Mesendoderm (in vitro differentiated cells): ENCODE data around the gene SPOCK1.
"Not testable (repeated sequence)": the region's sequence is repeated elsewhere in the genome, so short reads cannot be mapped to it uniquely, and the experiment has no call there.

Source experiments
- DNase-seq: peaks from one replicate; pipeline ENCODE4 v3.0.0; 2013
- H2AK5ac ChIP-seq: 2 replicates; pipeline ENCODE4 v1.6.1; 2013; ENCODE audit warnings: low read length, inconsistent platforms
- H2BK120ac ChIP-seq: 2 replicates; pipeline ENCODE4 v1.6.1; 2013; ENCODE audit warnings: low read depth, mild to moderate bottlenecking, low read length, moderate library complexity, mixed read lengths
- H2BK15ac ChIP-seq: replicated peaks from 2 replicates; pipeline ENCODE4 v1.6.1; 2013; ENCODE audit warnings: low read depth, mild to moderate bottlenecking, moderate library complexity
- H2BK5ac ChIP-seq: 2 replicates; pipeline ENCODE4 v1.6.1; 2013; ENCODE audit warnings: low read length, inconsistent platforms
- H3K18ac ChIP-seq: 2 replicates; pipeline ENCODE4 v1.6.1; 2013; ENCODE audit warnings: mild to moderate bottlenecking, low read length, mixed read lengths
- H3K23ac ChIP-seq: one replicate; pipeline ENCODE4 v1.6.1; 2013; ENCODE audit warnings: low read length
- H3K27ac ChIP-seq: 2 replicates; pipeline ENCODE4 v1.5.1; 2013; ENCODE audit warnings: low read depth, mild to moderate bottlenecking, inconsistent platforms, low read length, moderate library complexity
- H3K27me3 ChIP-seq: 2 replicates; pipeline ENCODE4 v1.6.1; 2013; ENCODE audit warnings: low read length, control low read depth, mild to moderate bottlenecking, inconsistent platforms; ENCODE audit not compliant: insufficient read depth, poor library complexity
- H3K36me3 ChIP-seq: 2 replicates; pipeline ENCODE4 v1.6.1; 2013; ENCODE audit warnings: low read length, inconsistent platforms; ENCODE audit not compliant: control insufficient read depth, insufficient read depth
- H3K4ac ChIP-seq: one replicate; pipeline ENCODE4 v1.6.1; 2013; ENCODE audit warnings: low read depth, mild to moderate bottlenecking, low read length, moderate library complexity
- H3K4me1 ChIP-seq: 2 replicates; pipeline ENCODE4 v1.6.1; 2013; ENCODE audit warnings: low read depth, low read length, inconsistent platforms; ENCODE audit not compliant: control insufficient read depth
- H3K4me2 ChIP-seq: 2 replicates; pipeline ENCODE4 v1.6.1; 2013; ENCODE audit warnings: low read length
- H3K4me3 ChIP-seq: 2 replicates; pipeline ENCODE4 v1.5.1; 2013; ENCODE audit warnings: mild to moderate bottlenecking, low read length
- H3K56ac ChIP-seq: one replicate; pipeline ENCODE4 v1.6.1; 2013; ENCODE audit warnings: low read length
- H3K79me1 ChIP-seq: 2 replicates; pipeline ENCODE4 v1.6.1; 2013; ENCODE audit warnings: low read length, inconsistent platforms
- H3K79me2 ChIP-seq: 2 replicates; pipeline ENCODE4 v1.6.1; 2013; ENCODE audit warnings: mild to moderate bottlenecking, low read length; ENCODE audit not compliant: control insufficient read depth, insufficient read depth
- H3K9ac ChIP-seq: 2 replicates; pipeline ENCODE4 v1.6.1; 2013; ENCODE audit warnings: low read length, inconsistent platforms
- H4K5ac ChIP-seq: one replicate; pipeline ENCODE4 v1.6.1; 2013; ENCODE audit warnings: low read length
- H4K8ac ChIP-seq: one replicate; pipeline ENCODE4 v1.6.1; 2013; ENCODE audit warnings: low read depth, mild to moderate bottlenecking, control low read depth, low read length, moderate library complexity
- WGBS: extraction: QIAGEN DNeasy Blood & Tissue Kit; methylation state at CpG from one replicate; pipeline ENCODE4 v1.1.7; 2013; ENCODE audit warnings: low lambda C conversion rate, missing lambda C conversion rate; ENCODE audit not compliant: insufficient coverage; ENCODE audit errors: extremely low coverage; 5-methylcytosine and 5-hydroxymethylcytosine counted together

SPOCK1 gene

GRCh38 chr5:137263371-137264005 is 235.6 kb downstream of the SPOCK1 start:
- Histone ChIP-seq H3K79me2 (no peaks in the 10 kb centered on the region), H3K27me3 (no peaks in the 10 kb centered on the region), H2BK15ac (no peak overlapping the region), H3K4me3 (no peak overlapping the region), H3K4me2 (no peak overlapping the region), H3K4me1 (no peaks in the 10 kb centered on the region), H3K56ac (no peak overlapping the region), H3K9ac (no peak overlapping the region), H4K8ac (no peak overlapping the region), H3K18ac (no peak overlapping the region), H3K79me1 (no peaks in the 10 kb centered on the region), H2BK120ac (no peak overlapping the region), H2BK5ac (no peak overlapping the region), H3K36me3 (no peaks in the 10 kb centered on the region), H3K4ac (no peak overlapping the region), H3K27ac (no peak overlapping the region), H4K5ac (no peak overlapping the region), H3K23ac (no peak overlapping the region), H2AK5ac (no peak overlapping the region)
- no CpG with 5 or more reads among the region's 5 CpGs for WGBS
- no peak for DNase-seq

- Histone ChIP-seq H3K36me3 (no peaks in the 10 kb centered on the region), H3K4ac (no peak overlapping the region), H3K56ac (no peak overlapping the region), H3K18ac (no peak overlapping the region), H2BK15ac (no peak overlapping the region), H4K5ac (no peak overlapping the region), H3K79me1 (no peaks in the 10 kb centered on the region), H3K4me2 (no peak overlapping the region), H2BK120ac (no peak overlapping the region), H3K9ac (no peak overlapping the region), H3K79me2 (no peaks in the 10 kb centered on the region), H3K27ac (no peak overlapping the region), H3K27me3 (no peaks in the 10 kb centered on the region), H4K8ac (no peak overlapping the region), H3K4me3 (no peak overlapping the region), H3K23ac (no peak overlapping the region), H3K4me1 (no peaks in the 10 kb centered on the region), H2BK5ac (no peak overlapping the region), H2AK5ac (no peak overlapping the region)
- no peak for DNase-seq
These were observed 236.3 kb downstream of the SPOCK1 start for GRCh38 chr5:137262818-137263217.

DNA sequence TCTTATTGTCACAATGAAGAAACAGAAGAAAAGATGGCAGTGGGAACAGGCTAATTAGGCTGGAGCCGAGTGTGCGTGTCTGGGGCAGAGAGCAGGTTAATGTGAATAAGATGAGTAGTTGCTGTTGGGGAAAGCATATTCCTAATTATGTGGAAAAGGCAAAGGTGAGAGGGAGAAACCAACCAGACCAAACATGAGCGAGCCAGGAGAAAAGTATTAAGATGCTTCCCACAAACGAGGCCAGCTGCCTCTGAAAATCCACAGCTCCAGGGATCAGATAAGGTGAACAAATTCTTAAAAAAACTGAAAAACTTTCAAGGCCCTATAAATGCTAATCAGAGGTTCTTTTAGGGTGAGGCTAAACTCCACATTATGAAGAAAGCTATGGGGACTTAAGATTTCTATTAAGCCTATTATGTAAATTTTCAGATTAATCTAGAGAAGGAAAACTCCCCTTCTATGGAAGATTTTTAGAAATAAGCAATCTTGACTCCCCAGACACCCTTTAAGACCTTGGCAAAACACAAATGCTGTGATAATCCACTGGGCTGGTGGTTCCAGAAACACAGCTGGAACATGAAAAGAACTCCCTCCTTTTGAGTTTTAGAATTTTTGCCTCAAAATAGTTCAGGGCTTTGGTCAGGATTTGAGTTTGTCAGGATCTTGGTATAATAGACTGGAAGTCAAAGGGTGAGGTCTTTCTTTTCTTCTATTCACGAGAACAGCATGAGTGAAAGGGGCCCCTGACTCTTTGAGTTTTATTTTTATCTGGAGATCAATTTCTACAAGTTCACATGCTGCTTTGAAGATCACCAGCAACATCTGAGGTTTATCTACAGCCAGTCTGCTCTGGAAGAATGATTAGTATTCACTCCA is 238.1 kb downstream of the SPOCK1 start:
- Histone ChIP-seq H3K9ac (no peak overlapping the region), H3K18ac (no peak overlapping the region), H3K79me2 (no peaks in the 10 kb centered on the region), H3K23ac (no peak overlapping the region), H3K56ac (no peak overlapping the region), H4K8ac (no peak overlapping the region), H3K27ac (no peak overlapping the region), H2AK5ac (no peak overlapping the region), H3K4me1 (no peaks in the 10 kb centered on the region), H2BK120ac (no peak overlapping the region), H3K4me3 (no peak overlapping the region), H3K4me2 (no peak overlapping the region), H3K36me3 (no peaks in the 10 kb centered on the region), H3K4ac (no peak overlapping the region), H3K79me1 (no peaks in the 10 kb centered on the region), H2BK15ac (no peak overlapping the region), H4K5ac (no peak overlapping the region), H2BK5ac (no peak overlapping the region), H3K27me3 (no peaks in the 10 kb centered on the region)
- no CpG with 5 or more reads among the region's 5 CpGs for WGBS
- no peak for DNase-seq

DNA sequence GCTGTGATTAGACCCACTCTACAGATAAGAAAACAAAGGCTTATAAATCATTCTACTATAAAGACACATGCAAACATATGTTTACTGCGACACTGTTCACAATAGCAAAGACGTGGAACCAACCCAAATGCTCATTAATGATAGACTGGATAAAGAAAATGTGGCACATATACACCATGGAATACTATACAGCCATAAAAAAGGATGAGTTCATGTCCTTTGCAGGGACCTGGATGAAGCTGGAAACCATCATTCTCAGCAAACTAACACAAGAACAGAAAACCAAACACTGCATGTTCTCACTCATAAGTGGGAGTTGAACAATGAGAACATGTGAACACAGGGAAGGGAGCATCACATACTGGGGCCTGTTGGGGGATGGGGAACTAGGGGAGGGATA is 240.0 kb downstream of the SPOCK1 start:
- not testable (repeated sequence) for H3K4me3 ChIP-seq, H3K23ac ChIP-seq, H3K56ac ChIP-seq, H3K4me1 ChIP-seq, DNase-seq, H2BK120ac ChIP-seq, H3K9ac ChIP-seq, H3K79me2 ChIP-seq, H3K4ac ChIP-seq, H3K27me3 ChIP-seq, H3K79me1 ChIP-seq, H2BK5ac ChIP-seq, H4K5ac ChIP-seq, H2AK5ac ChIP-seq, H3K36me3 ChIP-seq, H2BK15ac ChIP-seq, H4K8ac ChIP-seq, H3K18ac ChIP-seq, H3K27ac ChIP-seq, H3K4me2 ChIP-seq
- no CpG with 5 or more reads among the region's 2 CpGs for WGBS

GRCh38 chr5:137254119-137255090 is 244.7 kb downstream of the SPOCK1 start:
- Histone ChIP-seq H3K4ac (no peak overlapping the region), H4K5ac (no peak overlapping the region), H3K4me1 (no peaks in the 10 kb centered on the region), H3K23ac (no peak overlapping the region), H2BK15ac (no peak overlapping the region), H3K4me2 (no peak overlapping the region), H3K36me3 (no peaks in the 10 kb centered on the region), H3K27me3 (no peaks in the 10 kb centered on the region), H3K79me1 (no peaks in the 10 kb centered on the region), H3K9ac (no peak overlapping the region), H2BK5ac (no peak overlapping the region), H2BK120ac (no peak overlapping the region), H3K79me2 (no peaks in the 10 kb centered on the region), H3K56ac (no peak overlapping the region), H3K18ac (no peak overlapping the region), H2AK5ac (no peak overlapping the region), H4K8ac (no peak overlapping the region), H3K27ac (no peak overlapping the region), H3K4me3 (no peak overlapping the region)
- no CpG with 5 or more reads among the region's 9 CpGs for WGBS
- DNase-seq = no peak
